BE2C (cell line): ENCODE results near the gene MLC1.

Experiments used
- DNase-seq: peaks from one replicate; pipeline ENCODE4 v3.0.0-alpha.2; 2020
- H3K27me3 ChIP-seq: fragments of 250-450 bp; sonication (Bioruptor Pico); 2 replicates; pipeline ENCODE4 v1.5.1; 2020; ENCODE audit warnings: mild to moderate bottlenecking
- H3K36me3 ChIP-seq: fragments of 250-450 bp; sonication (Bioruptor Pico); 2 replicates; pipeline ENCODE4 v1.5.1; 2020; ENCODE audit warnings: mild to moderate bottlenecking
- H3K4me1 ChIP-seq: fragments of 250-450 bp; sonication (Bioruptor Pico); 2 replicates; pipeline ENCODE4 v1.5.1; 2020
- H3K4me3 ChIP-seq: 2 replicates; pipeline ENCODE4 v1.5.1; 2011; ENCODE audit warnings: low read depth, low read length
- H3K9me3 ChIP-seq: fragments of 250-450 bp; sonication (Bioruptor Pico); 2 replicates; pipeline ENCODE4 v1.5.1; 2020
- TF ChIP-seq, protein P1 (sequence below): IDR thresholded peaks from 2 replicates; pipeline ENCODE4 v1.5.1; 2012; ENCODE audit warnings: mild to moderate bottlenecking, low read depth, low read length

MLC1 gene

GRCh38 chr22:50115693-50116092 lies 30.5 kb upstream of the MLC1 start:
- TF ChIP-seq, protein P1, sequence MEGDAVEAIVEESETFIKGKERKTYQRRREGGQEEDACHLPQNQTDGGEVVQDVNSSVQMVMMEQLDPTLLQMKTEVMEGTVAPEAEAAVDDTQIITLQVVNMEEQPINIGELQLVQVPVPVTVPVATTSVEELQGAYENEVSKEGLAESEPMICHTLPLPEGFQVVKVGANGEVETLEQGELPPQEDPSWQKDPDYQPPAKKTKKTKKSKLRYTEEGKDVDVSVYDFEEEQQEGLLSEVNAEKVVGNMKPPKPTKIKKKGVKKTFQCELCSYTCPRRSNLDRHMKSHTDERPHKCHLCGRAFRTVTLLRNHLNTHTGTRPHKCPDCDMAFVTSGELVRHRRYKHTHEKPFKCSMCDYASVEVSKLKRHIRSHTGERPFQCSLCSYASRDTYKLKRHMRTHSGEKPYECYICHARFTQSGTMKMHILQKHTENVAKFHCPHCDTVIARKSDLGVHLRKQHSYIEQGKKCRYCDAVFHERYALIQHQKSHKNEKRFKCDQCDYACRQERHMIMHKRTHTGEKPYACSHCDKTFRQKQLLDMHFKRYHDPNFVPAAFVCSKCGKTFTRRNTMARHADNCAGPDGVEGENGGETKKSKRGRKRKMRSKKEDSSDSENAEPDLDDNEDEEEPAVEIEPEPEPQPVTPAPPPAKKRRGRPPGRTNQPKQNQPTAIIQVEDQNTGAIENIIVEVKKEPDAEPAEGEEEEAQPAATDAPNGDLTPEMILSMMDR, result no peak
- H3K9me3 ChIP-seq, result no peaks in the 10 kb centered on the region
- DNase-seq, result peak; percentile 29
- H3K4me1 ChIP-seq, result peaks cover 5% of the 10 kb centered on the region
- H3K36me3 ChIP-seq, result no peaks in the 10 kb centered on the region
- H3K27me3 ChIP-seq, result no peaks in the 10 kb centered on the region
- no peak overlapping the region for H3K4me3 ChIP-seq

DNA sequence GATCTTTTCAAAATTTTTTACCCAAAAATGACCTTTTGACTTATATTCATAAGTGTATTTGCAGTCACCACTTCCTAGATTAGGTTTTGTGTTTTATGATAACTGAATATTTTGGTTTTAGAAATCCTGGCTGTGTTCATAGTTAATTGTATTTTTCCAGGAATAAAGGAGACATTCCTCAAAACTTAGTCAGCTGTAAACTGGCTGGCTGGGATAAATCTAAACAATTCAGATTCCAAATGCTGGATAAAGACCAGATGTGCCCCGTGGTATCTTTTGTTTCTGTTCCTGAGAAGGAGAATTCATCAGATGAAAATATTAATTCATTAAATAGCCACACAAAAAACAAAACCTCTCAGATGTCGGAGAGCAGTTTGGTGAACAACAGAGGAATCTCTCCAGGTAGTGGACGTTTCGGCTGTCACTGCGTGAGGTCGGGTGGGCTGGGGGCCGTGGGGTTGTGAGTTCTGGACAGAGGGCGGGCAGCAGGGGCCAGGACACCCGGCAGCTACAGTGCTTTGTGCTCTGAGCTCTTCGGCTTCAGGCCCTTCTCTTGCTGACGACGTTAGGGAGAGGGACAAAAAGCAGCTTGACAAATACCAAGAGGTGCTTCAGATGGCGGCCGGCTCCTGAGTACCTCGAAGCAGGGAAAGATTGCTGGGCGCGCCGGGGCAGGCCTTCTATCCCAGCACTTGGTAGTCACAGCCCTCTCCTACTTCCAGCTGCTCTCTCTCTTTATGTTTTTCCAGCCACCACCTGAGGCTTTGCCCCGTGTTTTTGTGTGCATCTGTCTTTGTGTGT lies 29.2 kb upstream of the MLC1 start:
- no peak for DNase-seq
- Histone ChIP-seq H3K4me3 (no peak overlapping the region), H3K36me3 (no peaks in the 10 kb centered on the region)

DNA sequence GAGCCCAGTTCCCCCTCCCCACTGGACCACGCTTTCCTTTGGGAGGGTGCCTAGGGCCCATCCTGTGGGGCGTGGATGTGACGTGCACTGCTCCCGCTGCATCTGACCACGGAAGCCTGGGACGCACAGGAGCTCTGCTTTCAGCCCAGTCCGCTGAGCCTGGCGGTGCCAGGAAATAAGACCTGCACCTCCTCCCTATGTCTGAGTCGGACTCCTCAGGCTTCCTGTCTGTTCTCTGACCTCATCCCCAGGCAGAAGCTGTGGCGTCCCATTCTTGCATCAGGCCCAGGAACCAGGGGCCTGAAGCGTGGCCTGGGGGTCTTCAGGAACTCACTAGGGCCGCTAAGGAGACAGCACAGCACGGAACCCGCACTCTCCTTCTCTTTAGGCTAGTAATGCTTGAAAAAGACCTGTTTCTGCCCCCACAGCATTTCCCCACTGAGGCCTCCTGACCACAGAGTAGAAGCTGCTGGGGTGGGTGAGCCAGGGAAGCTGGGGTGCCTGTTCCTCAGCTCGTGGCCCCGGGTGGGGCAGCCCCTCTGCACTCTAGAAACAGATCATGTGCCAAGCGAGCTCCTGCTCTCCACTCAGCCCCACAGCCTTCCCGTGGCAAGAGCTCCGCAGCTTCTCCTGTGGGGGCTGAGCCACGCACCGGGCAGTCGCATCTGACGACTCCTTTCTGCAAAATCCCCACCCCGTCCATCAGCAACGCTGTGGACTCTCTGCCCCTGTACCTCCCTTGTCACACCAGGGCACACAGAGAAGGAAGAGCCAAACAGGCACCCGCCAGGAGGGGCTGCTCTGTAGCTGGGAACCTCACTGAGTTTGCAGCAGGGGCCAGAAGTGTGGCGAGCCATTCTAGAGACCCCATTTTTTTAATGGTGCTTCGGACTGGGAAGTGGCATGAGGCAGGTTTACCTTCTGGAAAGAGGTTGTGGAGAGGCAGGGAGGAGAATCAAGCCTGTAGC lies 27.2 kb upstream of the MLC1 start:
- TF ChIP-seq, protein P1, result no peak
- Histone ChIP-seq H3K27me3 (no peaks in the 10 kb centered on the region), H3K4me3 (no peak overlapping the region), H3K4me1 (peaks cover 5% of the 10 kb centered on the region), H3K9me3 (no peaks in the 10 kb centered on the region), H3K36me3 (no peaks in the 10 kb centered on the region)
- DNase-seq, result no peak

More for the DNA sequence above, 29.2 kb upstream of the MLC1 start:
- TF ChIP-seq, protein P1, result no peak
- peaks cover 5% of the 10 kb centered on the region for H3K4me1 ChIP-seq
- no peaks in the 10 kb centered on the region for H3K9me3 ChIP-seq
- H3K27me3 ChIP-seq, result no peaks in the 10 kb centered on the region

DNA sequence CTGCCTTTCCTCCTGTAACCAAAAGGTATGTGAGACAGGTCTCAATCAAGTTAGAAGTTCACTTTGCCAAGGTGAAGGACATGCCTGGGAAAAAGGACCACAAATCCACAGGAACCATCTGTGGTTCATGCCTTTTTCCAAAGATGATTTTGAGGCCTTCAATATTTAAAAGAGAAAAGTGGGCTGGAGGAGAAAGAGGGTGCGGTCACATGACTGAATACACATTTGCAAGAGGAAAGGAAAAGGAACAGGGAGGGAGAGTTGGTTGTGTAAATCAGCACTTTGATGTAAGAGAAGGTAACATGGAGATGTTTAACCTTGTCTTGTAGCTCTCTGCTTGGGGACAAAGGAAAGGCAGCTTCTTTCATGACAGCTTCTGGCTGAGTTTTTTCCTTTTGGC lies 25.8 kb upstream of the MLC1 start:
- Histone ChIP-seq H3K36me3 (no peaks in the 10 kb centered on the region), H3K9me3 (no peaks in the 10 kb centered on the region), H3K4me3 (no peak overlapping the region), H3K27me3 (no peaks in the 10 kb centered on the region), H3K4me1 (peaks cover 5% of the 10 kb centered on the region)
- DNase-seq, result no peak
- TF ChIP-seq, protein P1, result no peak

DNA sequence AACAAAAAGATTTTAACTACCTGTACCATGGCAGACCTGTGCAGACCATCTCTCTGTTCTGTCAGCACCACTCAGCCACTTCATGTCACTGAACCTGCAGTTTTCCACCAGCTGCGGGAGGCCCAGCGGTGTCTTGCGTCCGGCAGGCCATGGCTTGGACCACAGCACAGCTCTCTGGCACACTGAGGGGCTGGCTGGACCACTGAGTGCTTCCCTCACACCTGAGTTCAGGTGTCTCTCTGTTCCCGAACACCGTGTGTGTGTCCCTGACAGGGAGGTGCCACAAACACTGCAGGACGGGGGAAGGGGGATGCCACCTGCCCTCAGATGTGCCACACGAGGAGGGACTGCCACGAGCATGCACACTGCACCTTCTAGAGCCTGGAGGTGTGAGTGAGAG lies 22.3 kb upstream of the MLC1 start:
- no peaks in the 10 kb centered on the region for H3K4me1 ChIP-seq
- DNase-seq, result no peak
- TF ChIP-seq, protein P1, result no peak
- no peaks in the 10 kb centered on the region for H3K9me3 ChIP-seq
- H3K4me3 ChIP-seq, result no peak overlapping the region
- H3K36me3 ChIP-seq, result no peaks in the 10 kb centered on the region
- H3K27me3 ChIP-seq, result no peaks in the 10 kb centered on the region
